H1 (cell line): ENCODE data around the gene ACTR8. TPM values are rescaled to one million over a fixed set of nuclear protein-coding genes. Genes with fewer than 3 reads are reported as not detected.
A peak's percentile ranks its signal among the peaks of the same experiment; 100 is the strongest.

Source experiments
- CTCF ChIA-PET: fragments of 300-600 bp; sonication (Branson Sonifier 250); formaldehyde crosslinking; loops from one replicate; lab custom pipeline; 2021; ENCODE audit not compliant: partially characterized antibody; lab: Charles Lee
- POLR2A ChIA-PET: fragments of 300-600 bp; sonication (Branson Sonifier 250); formaldehyde crosslinking; loops from one replicate; lab custom pipeline; 2021; ENCODE audit warnings: inconsistent platforms; ENCODE audit not compliant: partially characterized antibody; lab: Charles Lee
- DNase-seq, 2 experiments: peaks; one replicate each; pipeline versions ENCODE4 v3.0.0 to v3.0.0-alpha.2; 2010 to 2022; ENCODE audit warnings: low spot score in 2 of 2, low read depth in 1 of 2, mixed read lengths in 1 of 2
- FAIRE-seq: peaks from 2 replicates; lab custom pipeline; 2011; peaks lifted over from hg19 to GRCh38; lab: Jason Lieb, UNC
- H2AFZ ChIP-seq: 2 replicates; pipeline ENCODE4 v1.8.1; 2012; ENCODE audit warnings: low read length, inconsistent platforms
- H2AK5ac ChIP-seq: 2 replicates; pipeline ENCODE4 v1.6.1; 2013; ENCODE audit warnings: low read depth, low read length
- H2BK120ac ChIP-seq: replicated peaks from 2 replicates; pipeline ENCODE3; 2013; ENCODE audit warnings: low read depth, low read length, inconsistent platforms
- H2BK12ac ChIP-seq: 2 replicates; pipeline ENCODE4 v1.6.1; 2013; ENCODE audit warnings: low read depth, low read length
- H2BK15ac ChIP-seq: 2 replicates; pipeline ENCODE4 v1.6.1; 2013; ENCODE audit warnings: low read length
- H2BK20ac ChIP-seq: 2 replicates; pipeline ENCODE4 v1.6.1; 2013; ENCODE audit warnings: low read length
- H2BK5ac ChIP-seq: 2 replicates; pipeline ENCODE4 v1.6.1; 2013; ENCODE audit warnings: low read depth, low read length
- H3K14ac ChIP-seq: 2 replicates; pipeline ENCODE4 v1.6.1; 2013; ENCODE audit warnings: inconsistent platforms; ENCODE audit not compliant: insufficient read length
- H3K18ac ChIP-seq: 2 replicates; pipeline ENCODE4 v1.6.1; 2013; ENCODE audit warnings: low read length; ENCODE audit errors: extremely low read depth
- H3K23ac ChIP-seq: 2 replicates; pipeline ENCODE4 v1.6.1; 2013; ENCODE audit warnings: inconsistent platforms; ENCODE audit not compliant: insufficient read length
- H3K23me2 ChIP-seq: 2 replicates; pipeline ENCODE4 v1.6.1; 2013; ENCODE audit warnings: low read depth, low read length
- H3K27ac ChIP-seq: 2 replicates; pipeline ENCODE4 v1.6.1; 2011; ENCODE audit warnings: low read depth, low read length, inconsistent platforms
- H3K27me3 ChIP-seq, 4 experiments: replicated peaks in 1 of 4; 1 replicate in 1 of 4; 2 replicates in 3 of 4; pipeline versions ENCODE4 v1.6.1 to v1.8.1; 2011 to 2013; ENCODE audit warnings: low read length in 3 of 4, mild to moderate bottlenecking in 3 of 4, inconsistent platforms in 2 of 4, mixed read lengths in 2 of 4, moderate library complexity in 1 of 4; ENCODE audit not compliant: control insufficient read depth in 3 of 4, insufficient read depth in 3 of 4; ENCODE audit errors: extremely low read depth in 1 of 4
- H3K36me3 ChIP-seq, 4 experiments: 2 replicates each; pipeline versions ENCODE4 v1.6.1 to v1.8.1; 2011 to 2013; ENCODE audit warnings: mild to moderate bottlenecking in 4 of 4, low read length in 3 of 4, moderate library complexity in 2 of 4, control low read depth in 1 of 4, inconsistent platforms in 1 of 4; ENCODE audit not compliant: insufficient read depth in 4 of 4, control insufficient read depth in 2 of 4
- H3K4ac ChIP-seq: replicated peaks from 2 replicates; pipeline ENCODE3; 2013; ENCODE audit warnings: low read length, low read depth, mixed read lengths, inconsistent platforms; ENCODE audit not compliant: insufficient read length
- H3K4me1 ChIP-seq, 4 experiments: replicated peaks in 1 of 4; 1 replicate in 1 of 4; 2 replicates in 3 of 4; pipeline versions ENCODE4 v1.6.1 to v1.8.1; 2011 to 2013; ENCODE audit warnings: low read length in 3 of 4, inconsistent platforms in 2 of 4, mixed read lengths in 1 of 4; ENCODE audit not compliant: insufficient read depth in 4 of 4, control insufficient read depth in 3 of 4
- H3K4me2 ChIP-seq, 2 experiments: 2 replicates each; pipeline versions ENCODE4 v1.6.1 to v1.8.1; 2011 to 2013; ENCODE audit warnings: low read depth in 2 of 2, low read length in 2 of 2, control low read depth in 1 of 2, inconsistent platforms in 1 of 2, mild to moderate bottlenecking in 1 of 2; ENCODE audit not compliant: insufficient read depth in 1 of 2
- H3K4me3 ChIP-seq, 4 experiments: fragments of 200-600, 300-600 bp in 1 of 4; sonication (generic), shearing (Covaris generic), sonication (Bioruptor Twin) in 1 of 4; 2 replicates each; pipeline versions ENCODE4 v1.5.1 to v1.8.1; 2011 to 2016; ENCODE audit warnings: low read length in 4 of 4, low read depth in 3 of 4, control low read depth in 2 of 4, inconsistent platforms in 2 of 4, mild to moderate bottlenecking in 2 of 4, mixed read lengths in 1 of 4, moderate library complexity in 1 of 4; ENCODE audit not compliant: insufficient read depth in 2 of 4; ENCODE audit errors: extremely low read depth in 1 of 4
- H3K56ac ChIP-seq: replicated peaks from 2 replicates; pipeline ENCODE3; 2013; ENCODE audit warnings: low read depth, mild to moderate bottlenecking, mixed read lengths, low read length, inconsistent platforms; ENCODE audit not compliant: insufficient read length
- H3K79me1 ChIP-seq: 2 replicates; pipeline ENCODE4 v1.6.1; 2013; ENCODE audit warnings: low read depth, low read length, control low read depth
- H3K79me2 ChIP-seq, 2 experiments: 2 replicates each; pipeline versions ENCODE4 v1.6.1 to v1.8.1; 2012 to 2013; ENCODE audit warnings: low read length in 2 of 2, mild to moderate bottlenecking in 2 of 2, inconsistent platforms in 1 of 2; ENCODE audit not compliant: insufficient read depth in 2 of 2, control insufficient read depth in 1 of 2
- H3K9ac ChIP-seq, 4 experiments: replicated peaks in 1 of 4; 1 replicate in 1 of 4; 2 replicates in 3 of 4; pipeline versions ENCODE4 v1.6.1 to v1.8.1; 2011 to 2013; ENCODE audit warnings: low read depth in 3 of 4, low read length in 3 of 4, control low read depth in 2 of 4, mild to moderate bottlenecking in 2 of 4, moderate library complexity in 2 of 4, inconsistent platforms in 1 of 4; ENCODE audit errors: extremely low read depth in 1 of 4
- H3K9me3 ChIP-seq, 2 experiments: 2 replicates each; pipeline versions ENCODE4 v1.6.1 to v1.8.1; 2012 to 2013; ENCODE audit warnings: mild to moderate bottlenecking in 2 of 2, moderate library complexity in 2 of 2, control low read depth in 1 of 2, inconsistent platforms in 1 of 2, low read depth in 1 of 2, low read length in 1 of 2, mixed read lengths in 1 of 2; ENCODE audit not compliant: insufficient read depth in 2 of 2
- H4K20me1 ChIP-seq, 2 experiments: replicated peaks in 1 of 2; 2 replicates each; pipeline versions ENCODE3 to v1.8.1; 2011 to 2013; ENCODE audit warnings: inconsistent platforms in 2 of 2, low read length in 2 of 2, mild to moderate bottlenecking in 1 of 2; ENCODE audit not compliant: insufficient read depth in 2 of 2, control insufficient read depth in 1 of 2
- H4K5ac ChIP-seq: 2 replicates; pipeline ENCODE4 v1.6.1; 2013; ENCODE audit warnings: low read length, low read depth, mixed read lengths, inconsistent platforms; ENCODE audit not compliant: insufficient read length
- H4K8ac ChIP-seq: 2 replicates; pipeline ENCODE4 v1.8.0; 2013; ENCODE audit warnings: mild to moderate bottlenecking, moderate library complexity, low read length, inconsistent platforms; ENCODE audit not compliant: insufficient read depth; ENCODE audit errors: extremely low read depth
- H4K91ac ChIP-seq: replicated peaks from 2 replicates; pipeline ENCODE3; 2013; ENCODE audit warnings: low read length, mixed read lengths, inconsistent platforms; ENCODE audit not compliant: insufficient read length
- CEBPB ChIP-seq: IDR thresholded peaks from 2 replicates; pipeline ENCODE4 v1.6.1; 2012; ENCODE audit warnings: low read depth, low read length
- CREB1 ChIP-seq: IDR thresholded peaks from 2 replicates; pipeline ENCODE4 v1.6.1; 2012; ENCODE audit warnings: inconsistent platforms
- KDM4A ChIP-seq: IDR thresholded peaks from one replicate; pipeline ENCODE4 v1.7.1; 2012; ENCODE audit warnings: low read depth, mild to moderate bottlenecking, moderate library complexity, low read length, inconsistent platforms; ENCODE audit not compliant: severe bottlenecking
- KDM5A ChIP-seq: fragments of 200-600 bp; IDR thresholded peaks from 2 replicates; pipeline ENCODE4 v1.7.1; 2012; ENCODE audit warnings: mild to moderate bottlenecking, low read length, inconsistent platforms, mixed read lengths
- TAF7 ChIP-seq: optimal IDR thresholded peaks from 2 replicates; pipeline ENCODE3; 2011; ENCODE audit warnings: low read depth, mild to moderate bottlenecking, inconsistent platforms, low read length, moderate library complexity, borderline replicate concordance
- WGBS, 2 experiments: shearing (Covaris generic) in 1 of 2; methylation state at CpG; one replicate each; pipeline versions ENCODE4 v1.1.6 to v1.1.7; 2013 to 2015; ENCODE audit warnings: low lambda C conversion rate in 2 of 2, mixed read lengths in 2 of 2, inconsistent platforms in 1 of 2, low coverage in 1 of 2, missing lambda C conversion rate in 1 of 2; ENCODE audit not compliant: insufficient replicate concordance in 2 of 2, insufficient coverage in 1 of 2, insufficient read length in 1 of 2; ENCODE audit errors: extremely low coverage in 1 of 2, missing lambda C conversion rate in 1 of 2; 5-methylcytosine and 5-hydroxymethylcytosine counted together
- polyA plus RNA-seq, 7 experiments: library from polyadenylated mRNA; depleted of rRNA in 3 of 7; stranded (reverse) in 5 of 7; unstranded in 2 of 7; fragments of >200 nt in 5 of 7; fragments of 200-250 nt in 2 of 7; gene quantifications; 1 replicate in 5 of 7; 2 replicates in 1 of 7; 4 replicates in 1 of 7; pipeline versions ENCODE4 v1.2.1 to v1.2.3, GENCODE V29; 2011 to 2013; ENCODE audit warnings: missing spikeins in 2 of 7, mixed read lengths in 2 of 7
- total RNA-seq: library from RNA; stranded (reverse); fragmentation: NEBNext Ultra II Directional; extraction: Animal tissue kit (Norgen Biotek cat#: 25700); gene quantifications from 2 replicates; pipeline ENCODE4 v1.2.1, GENCODE V29; 2021

ACTR8 gene
- total and polyA plus RNA-seq, 2 of the 8 experiments (the other 6 are each of a cell fraction or from before 2014, with no cell fraction given), result 8.3 to 26.9 TPM

DNA sequence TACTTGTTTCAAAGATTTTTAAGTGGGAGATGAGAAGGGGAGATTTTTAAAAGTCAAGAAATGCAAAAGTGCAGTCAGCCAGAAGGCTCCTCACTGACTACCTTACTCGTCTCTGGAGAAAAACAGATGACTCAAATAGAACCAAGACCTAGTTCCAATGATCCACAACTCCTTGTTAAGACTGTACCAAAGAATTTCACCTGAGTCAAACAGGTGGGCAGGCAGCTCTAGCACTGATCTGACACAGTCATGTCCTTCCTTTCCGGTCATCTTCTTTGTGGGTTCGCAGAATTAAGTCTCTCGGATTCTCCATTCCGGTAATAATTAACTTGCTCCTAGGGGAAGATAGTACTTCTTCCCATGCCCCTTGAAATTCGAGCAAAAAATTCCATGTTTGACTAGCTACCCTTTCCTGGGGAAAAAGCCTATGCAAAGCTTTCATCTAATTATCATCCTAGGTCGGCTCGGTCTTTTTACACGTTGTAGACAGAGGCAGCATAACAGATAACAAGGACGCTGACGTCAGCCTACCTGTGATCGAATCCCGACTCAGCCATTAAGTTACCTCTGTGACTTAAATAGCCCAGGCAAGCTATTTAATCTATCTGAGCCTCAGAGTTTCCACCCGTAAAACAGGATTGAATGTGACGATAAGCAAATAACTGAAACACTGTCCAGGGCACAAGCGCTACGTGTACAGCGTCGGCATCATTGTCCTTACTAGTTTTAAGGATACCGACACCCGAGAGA, 8.9 kb upstream of the ACTR8 start:
- Histone ChIP-seq H3K4ac (no peak overlapping the region), H2BK20ac (no peak overlapping the region), H3K23me2 (0 out of 2 replicates have a peak, but pooled peaks cover 3% of the 10 kb centered on the region), H3K79me2 (peaks cover 0 to 37% of the 10 kb centered on the region in 2 experiments; a peak in 3 of 4 replicates), H4K8ac (peak overlapping the region; percentile 98; the same call in 1 of the 2 replicates), H3K9me3 (no peaks in the 10 kb centered on the region), H3K14ac (no peak overlapping the region), H4K5ac (no peak overlapping the region), H3K18ac (no peak overlapping the region), H3K79me1 (no peaks in the 10 kb centered on the region), H2BK5ac (peak overlapping the region; percentile 56; the same call in 1 of the 2 replicates), H2AK5ac (no peak overlapping the region; the same call in 1 of the 2 replicates), H3K9ac (peak overlapping the region; percentile 64 to 97 (median 88)), H2BK15ac (no peak overlapping the region), H3K36me3 (peaks cover 0 to 9% (median 3%) of the 10 kb centered on the region in 4 experiments; a peak in 4 of 8 replicates), H3K56ac (no peak overlapping the region), H2BK12ac (peak overlapping the region; percentile 41; the same call in 1 of the 2 replicates), H4K20me1 (peaks cover 0 to 2% of the 10 kb centered on the region in 2 experiments), H2AFZ (no peak overlapping the region), H3K4me2 (peak overlapping the region; percentile 74 to 86), H2BK120ac (no peak overlapping the region), H3K27me3 (peaks cover 0 to 8% (median 1%) of the 10 kb centered on the region in 4 experiments; a peak in 2 of 7 replicates), H4K91ac (no peak overlapping the region), H3K23ac (no peak overlapping the region), H3K4me1 (peaks cover 0 to 4% (median 2%) of the 10 kb centered on the region in 4 experiments; a peak in 3 of 7 replicates), H3K27ac (peak overlapping the region; percentile 85), H3K4me3 (peak overlapping the region; percentile 80 to 94 (median 90))
- WGBS, 2 experiments, result 17% methylated on average over 21 of the region's 21 CpGs; no CpG with 5 or more reads in 1 of the 2 experiments
- FAIRE-seq, result no peak
- CTCF ChIA-PET, result no interaction called here
- peak in 1 of 2 experiments; percentile 47 for DNase-seq
- TF ChIP-seq KDM4A (no peak), CREB1 (peak; percentile 29; the same call in 1 of the 2 replicates), CEBPB (no peak), TAF7 (no peak), KDM5A (0 out of 2 replicates have a peak, but pooled peaks have one; percentile 28)
- POLR2A ChIA-PET, result interaction anchor here (0.8 to 2.0 kb wide), 4 partner anchors 9 to 66 kb away, joined by 3 to 11 read pairs (median 6); partner anchors contain the start of gene ACTR8
